Osteoblast (primary cell): Measurements from ENCODE around the gene PRTFDC1. TPM values are rescaled to one million over a fixed set of nuclear protein-coding genes. Genes with fewer than 3 reads are reported as not detected.

Experiments used
- DNase-seq: peaks from one replicate; pipeline ENCODE4 v3.0.0; 2011; ENCODE audit warnings: low spot score, mixed read lengths; ENCODE audit not compliant: insufficient read length; ENCODE audit errors: missing footprints
- H2AFZ ChIP-seq: 2 replicates; pipeline ENCODE4 v1.6.0; 2011; ENCODE audit warnings: mild to moderate bottlenecking, low read length
- H3K27ac ChIP-seq: 2 replicates; pipeline ENCODE4 v1.5.1; 2011; ENCODE audit warnings: mild to moderate bottlenecking, low read depth, low read length, moderate library complexity
- H3K27me3 ChIP-seq: 2 replicates; pipeline ENCODE4 v1.6.0; 2012; ENCODE audit warnings: mild to moderate bottlenecking, control low read depth, inconsistent platforms, low read length, moderate library complexity; ENCODE audit not compliant: insufficient read depth
- H3K36me3 ChIP-seq: 2 replicates; pipeline ENCODE4 v1.5.1; 2011; ENCODE audit warnings: mild to moderate bottlenecking, low read length, control low read depth, moderate library complexity; ENCODE audit not compliant: insufficient read depth
- H3K4me1 ChIP-seq: 2 replicates; pipeline ENCODE4 v1.5.1; 2011; ENCODE audit warnings: mild to moderate bottlenecking, low read length, control low read depth, moderate library complexity; ENCODE audit not compliant: insufficient read depth
- H3K4me2 ChIP-seq: 2 replicates; pipeline ENCODE4 v1.6.0; 2011; ENCODE audit warnings: mild to moderate bottlenecking, low read length; ENCODE audit not compliant: insufficient read depth
- H3K4me3 ChIP-seq: fragments of 200-600 bp; sonication (generic); 3 replicates; pipeline ENCODE4 v1.5.1; 2012; ENCODE audit warnings: mild to moderate bottlenecking, low read length, inconsistent platforms; ENCODE audit not compliant: insufficient read depth
- H3K79me2 ChIP-seq: 2 replicates; pipeline ENCODE4 v1.6.0; 2012; ENCODE audit warnings: mild to moderate bottlenecking, low read length, control low read depth, inconsistent platforms; ENCODE audit not compliant: insufficient read depth
- H3K9me3 ChIP-seq: 2 replicates; pipeline ENCODE4 v1.5.1; 2011; ENCODE audit warnings: low read depth, low read length, control low read depth
- H4K20me1 ChIP-seq: 2 replicates; pipeline ENCODE4 v1.6.0; 2012; ENCODE audit warnings: mild to moderate bottlenecking, low read length, control low read depth; ENCODE audit not compliant: insufficient read depth
- CTCF ChIP-seq: IDR thresholded peaks from 2 replicates; pipeline ENCODE4 v1.5.1; 2011; ENCODE audit warnings: mild to moderate bottlenecking, low read depth, low read length, moderate library complexity; ENCODE audit errors: extremely low read depth
- small RNA-seq: library from RNA; depleted of rRNA; stranded (forward); fragments of <200 nt; gene quantifications from one replicate; pipeline ENCODE3, GENCODE V24; 2012
- total RNA-seq: library from RNA; depleted of rRNA; stranded (reverse); fragments of >200 nt; gene quantifications from 2 replicates; pipeline ENCODE4 v1.2.3, GENCODE V29; 2012

Gene PRTFDC1
- total RNA-seq, 1 donor = 5.1 TPM

GRCh38 chr10:24804392-24804791 is 148.0 kb downstream of the PRTFDC1 start:
- Histone ChIP-seq H2AFZ (no peak overlapping the region), H3K79me2 (no peaks in the 10 kb centered on the region), H3K27ac (no peak overlapping the region), H3K4me2 (no peak overlapping the region), H4K20me1 (no peaks in the 10 kb centered on the region), H3K4me1 (no peaks in the 10 kb centered on the region), H3K27me3 (no peaks in the 10 kb centered on the region), H3K9me3 (no peaks in the 10 kb centered on the region), H3K36me3 (no peaks in the 10 kb centered on the region), H3K4me3 (no peak overlapping the region)
- no peak for DNase-seq
- TF ChIP-seq CTCF = no peak

DNA sequence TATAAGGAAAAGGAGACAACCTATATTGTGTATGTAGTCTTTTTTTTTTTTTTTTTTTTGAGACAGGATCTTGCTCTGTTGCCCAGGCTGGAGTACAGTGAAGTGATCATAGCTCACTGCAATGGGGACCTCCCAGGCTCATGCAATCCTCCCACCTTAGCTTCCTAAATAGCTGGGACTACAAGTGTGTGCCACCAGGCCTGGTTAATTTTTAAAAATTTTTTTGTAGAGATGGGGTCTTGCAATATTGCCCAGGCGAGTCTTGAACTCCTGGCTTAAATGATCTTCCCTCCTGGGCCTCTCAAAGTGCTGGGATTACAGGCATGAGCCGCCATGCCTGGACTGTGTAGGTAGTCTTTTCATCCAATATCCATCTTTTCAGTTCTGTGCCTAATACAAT is 150.0 kb downstream of the PRTFDC1 start:
- Histone ChIP-seq H3K4me3 (no peak overlapping the region), H3K27me3 (no peaks in the 10 kb centered on the region), H3K4me1 (no peaks in the 10 kb centered on the region), H3K36me3 (no peaks in the 10 kb centered on the region), H3K27ac (no peak overlapping the region), H3K4me2 (no peak overlapping the region), H4K20me1 (no peaks in the 10 kb centered on the region), H2AFZ (no peak overlapping the region), H3K9me3 (no peaks in the 10 kb centered on the region), H3K79me2 (no peaks in the 10 kb centered on the region)
- no peak for DNase-seq
- TF ChIP-seq CTCF = no peak

DNA sequence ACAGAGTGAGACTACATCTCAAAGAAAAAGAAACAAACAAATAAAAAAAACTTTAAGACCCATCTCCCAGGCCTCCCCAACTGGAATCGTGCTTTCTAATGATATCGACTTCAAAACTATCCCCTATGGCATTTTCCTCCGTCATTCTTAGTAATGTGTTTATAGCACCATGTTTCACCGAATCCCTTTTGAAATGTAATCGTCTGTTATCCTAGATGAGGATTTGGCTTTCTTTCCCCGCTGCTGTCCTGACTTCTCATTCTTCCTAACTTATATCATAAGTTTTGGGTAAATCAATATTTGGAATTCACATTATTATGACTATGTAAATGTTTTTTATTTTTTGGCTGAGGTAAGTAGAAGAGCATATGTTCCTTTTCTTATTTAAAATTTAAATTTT is 151.5 kb downstream of the PRTFDC1 start:
- H2AFZ ChIP-seq = no peak overlapping the region
- H3K4me2 ChIP-seq = no peak overlapping the region

More for the DNA sequence above, 151.5 kb downstream of the PRTFDC1 start:
- no peaks in the 10 kb centered on the region for H4K20me1 ChIP-seq
- H3K36me3 ChIP-seq = no peaks in the 10 kb centered on the region
- H3K4me3 ChIP-seq = no peak overlapping the region
- H3K27ac ChIP-seq = no peak overlapping the region
- DNase-seq = no peak
- TF ChIP-seq CTCF = no peak
- H3K4me1 ChIP-seq = no peaks in the 10 kb centered on the region
- no peaks in the 10 kb centered on the region for H3K79me2 ChIP-seq
- H3K9me3 ChIP-seq = no peaks in the 10 kb centered on the region
- no peaks in the 10 kb centered on the region for H3K27me3 ChIP-seq

Small RNAs within 50 kb of the gene (small RNA-seq; reads per million reads assigned to genes)
- gene AL512598.1 (not detected), gene RN7SKP241 (not detected)

Other genes with a start within 250 kb of the PRTFDC1 start
- gene ARHGAP21, start 228.7 kb downstream of the PRTFDC1 start, total RNA-seq = 140 and 165 TPM in 2 replicates
- 0.59 TPM in 1 of 2 replicates, not detected in the other for gene ENKUR, start 63.6 kb upstream of the PRTFDC1 start, total RNA-seq
- gene THNSL1, start 64.0 kb upstream of the PRTFDC1 start, total RNA-seq = 2.9 and 3.2 TPM in 2 replicates
- gene GPR158, start 222.4 kb upstream of the PRTFDC1 start, total RNA-seq = under 0.01 TPM in 2 replicates